GM21423 (cell line): ENCODE measurements around the gene KIF2A.
"Not testable (repeated sequence)": the region's sequence is repeated elsewhere in the genome, so short reads cannot be mapped to it uniquely, and the experiment has no call there.

Experiments
- ATAC-seq: cut with Tn5 transposase; IDR thresholded peaks from one replicate; pipeline ENCODE4 v1.9.1; 2021; ENCODE audit warnings: mild to moderate bottlenecking, moderate library complexity; ENCODE audit not compliant: unreplicated experiment

Gene KIF2A

GRCh38 chr5:62289813-62290212 is 16.2 kb upstream of the KIF2A start:
- no peak for ATAC-seq

GRCh38 chr5:62291829-62292228 is 14.2 kb upstream of the KIF2A start:
- not testable (repeated sequence) for ATAC-seq

- no peak for ATAC-seq
Observed at GRCh38 chr5:62296998-62297397, 9.0 kb upstream of the KIF2A start.

- no peak for ATAC-seq
Observed at GRCh38 chr5:62298118-62298517, 7.9 kb upstream of the KIF2A start.

GRCh38 chr5:62299101-62299500 is 6.9 kb upstream of the KIF2A start:
- no peak for ATAC-seq

GRCh38 chr5:62299600-62299999 is 6.4 kb upstream of the KIF2A start:
- ATAC-seq: no peak

GRCh38 chr5:62305358-62305714 is 670 bp upstream of the KIF2A start:
- no peak for ATAC-seq

- peak; percentile 35 for ATAC-seq
Observed at GRCh38 chr5:62306323-62306895, 403 bp downstream of the KIF2A start.

GRCh38 chr5:62306896-62307689 is 1.1 kb downstream of the KIF2A start:
- ATAC-seq: peak; percentile 3

GRCh38 chr5:62308439-62308838 is 2.4 kb downstream of the KIF2A start:
- ATAC-seq: no peak

- no peak for ATAC-seq
Observed at GRCh38 chr5:62309107-62309506, 3.1 kb downstream of the KIF2A start.

- ATAC-seq: no peak
Observed at GRCh38 chr5:62310426-62311143, 4.6 kb downstream of the KIF2A start.

- ATAC-seq: no peak
Observed at GRCh38 chr5:62312036-62312435, 6.0 kb downstream of the KIF2A start.

- no peak for ATAC-seq
Observed at GRCh38 chr5:62312674-62313073, 6.7 kb downstream of the KIF2A start.

GRCh38 chr5:62314213-62314830 is 8.3 kb downstream of the KIF2A start:
- no peak for ATAC-seq

GRCh38 chr5:62315376-62316175 is 9.6 kb downstream of the KIF2A start:
- no peak for ATAC-seq

GRCh38 chr5:62316176-62316502 is 10.1 kb downstream of the KIF2A start:
- ATAC-seq: no peak

GRCh38 chr5:62317810-62318209 is 11.8 kb downstream of the KIF2A start:
- ATAC-seq: no peak

GRCh38 chr5:62322484-62322883 is 16.5 kb downstream of the KIF2A start:
- no peak for ATAC-seq

GRCh38 chr5:62326302-62326701 is 20.3 kb downstream of the KIF2A start:
- no peak for ATAC-seq

- ATAC-seq: no peak
Observed at GRCh38 chr5:62326702-62327101, 20.7 kb downstream of the KIF2A start.
